Ascending aorta (tissue), 2 donors: ENCODE data around the gene DOCK6. TPM values are rescaled to one million over a fixed set of nuclear protein-coding genes. Genes with fewer than 3 reads are reported as not detected.

Experiments used
- DNase-seq, 2 donors: peaks; one replicate each; pipeline ENCODE4 v3.0.0-alpha.2; 2019; ENCODE audit warnings: low spot score in 2 of 2
- H3K27ac ChIP-seq, 2 donors: fragments of 200-600 bp; sonication (generic); one replicate each; pipeline ENCODE4 v1.5.1; 2016 to 2017; ENCODE audit warnings: mild to moderate bottlenecking in 1 of 2
- H3K27me3 ChIP-seq: fragments of 200-600 bp; sonication (generic); one replicate; pipeline ENCODE4 v1.5.1; 2017
- H3K36me3 ChIP-seq, 2 donors: fragments of 200-600 bp; sonication (generic); one replicate each; pipeline ENCODE4 v1.5.1; 2016
- H3K4me1 ChIP-seq, 2 donors: fragments of 200-600 bp; sonication (generic); one replicate each; pipeline ENCODE4 v1.5.1; 2016 to 2017; ENCODE audit warnings: mild to moderate bottlenecking in 1 of 2
- H3K4me3 ChIP-seq, 2 donors: fragments of 200-600 bp; sonication (generic); one replicate each; pipeline ENCODE4 v1.5.1; 2016 to 2017; ENCODE audit warnings: mild to moderate bottlenecking in 1 of 2
- H3K9me3 ChIP-seq, 2 donors: fragments of 200-600 bp; sonication (generic); one replicate each; pipeline ENCODE4 v1.5.1; 2016
- CTCF ChIP-seq, 3 experiments: fragments of 200-600 bp in 2 of 3; fragments of 450-650 bp in 1 of 3; sonication (generic) in 2 of 3; IDR thresholded peaks; one replicate each; pipeline ENCODE4 v1.5.1; 2016 to 2019; ENCODE audit warnings: antibody characterized with exemption in 3 of 3, mild to moderate bottlenecking in 1 of 3, moderate library complexity in 1 of 3
- intact Hi-C: fragments of 100-400 bp; cut with DNase I; formaldehyde crosslinking; loops from one replicate; pipeline ENCODE4 v1.15.1; 2023
- total RNA-seq: library from RNA; depleted of rRNA; stranded (reverse); fragments of >200 nt; gene quantifications from one replicate; pipeline ENCODE4 v1.1.0, GENCODE V29; 2016

The DOCK6 gene
- total RNA-seq, 1 donor from 2014 or later = 140 TPM

- Histone ChIP-seq H3K9me3 (no peaks in the 10 kb centered on the region), H3K36me3 (peaks cover 26 to 43% of the 10 kb centered on the region in 2 donors), H3K4me1 (no peaks in the 10 kb centered on the region), H3K27me3 (no peaks in the 10 kb centered on the region), H3K4me3 (no peak overlapping the region), H3K27ac (no peak overlapping the region)
- no peak for TF ChIP-seq CTCF (IDR thresholded peaks at IDR 0.05)
- DNase-seq = no peak
- intact Hi-C loops = no loop called here
These were observed 35.0 kb downstream of the DOCK6 start for GRCh38 chr19:11227195-11227886.

GRCh38 chr19:11226716-11227166 is 35.6 kb downstream of the DOCK6 start:
- Histone ChIP-seq H3K36me3 (peaks cover 26 to 43% of the 10 kb centered on the region in 2 donors), H3K27me3 (no peaks in the 10 kb centered on the region), H3K4me3 (no peak overlapping the region), H3K4me1 (no peaks in the 10 kb centered on the region), H3K27ac (no peak overlapping the region), H3K9me3 (peaks cover 1 to 2% of the 10 kb centered on the region in 2 donors)
- TF ChIP-seq CTCF (IDR thresholded peaks at IDR 0.05) = no peak
- DNase-seq = no peak
- intact Hi-C loops = no loop called here

DNA sequence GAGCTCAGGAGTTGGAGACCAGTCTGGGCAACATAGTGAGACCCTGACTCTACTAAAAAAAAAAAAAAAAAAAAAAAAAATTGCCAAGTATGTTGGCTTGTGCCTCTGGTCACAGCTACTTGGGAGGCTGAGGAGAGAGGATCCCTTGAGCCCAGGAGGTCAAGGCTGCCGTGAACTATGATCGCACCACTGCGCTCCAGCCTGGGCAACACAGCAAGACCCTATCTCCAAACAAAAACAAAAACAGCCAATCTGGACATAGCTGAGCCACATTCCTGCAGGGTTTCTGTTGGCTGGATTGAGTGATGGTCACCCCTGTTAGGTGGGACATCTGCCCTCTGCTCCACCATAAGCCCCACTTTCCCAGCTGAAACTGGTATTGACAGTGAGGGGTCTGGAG is 36.5 kb downstream of the DOCK6 start:
- Histone ChIP-seq H3K27ac (no peak overlapping the region), H3K4me3 (no peak overlapping the region), H3K36me3 (peaks cover 33 to 43% of the 10 kb centered on the region in 2 donors), H3K27me3 (no peaks in the 10 kb centered on the region), H3K9me3 (peaks cover 10 to 11% of the 10 kb centered on the region in 2 donors), H3K4me1 (no peaks in the 10 kb centered on the region)
- intact Hi-C loops = no loop called here
- TF ChIP-seq CTCF (IDR thresholded peaks at IDR 0.05) = no peak
- DNase-seq = no peak

GRCh38 chr19:11225172-11225571 is 37.2 kb downstream of the DOCK6 start:
- DNase-seq = no peak
- Histone ChIP-seq H3K4me1 (no peaks in the 10 kb centered on the region), H3K27me3 (no peaks in the 10 kb centered on the region), H3K36me3 (peaks cover 34 to 44% of the 10 kb centered on the region in 2 donors), H3K27ac (no peak overlapping the region), H3K4me3 (no peak overlapping the region), H3K9me3 (peaks cover 10 to 11% of the 10 kb centered on the region in 2 donors)
- no peak for TF ChIP-seq CTCF (IDR thresholded peaks at IDR 0.05)
- intact Hi-C loops = no loop called here

GRCh38 chr19:11224429-11224828 is 37.9 kb downstream of the DOCK6 start:
- no peaks in the 10 kb centered on the region for H3K4me1 ChIP-seq
- intact Hi-C loops = no loop called here
- H3K4me3 ChIP-seq = no peak overlapping the region
- H3K36me3 ChIP-seq = peaks cover 34 to 44% of the 10 kb centered on the region in 2 donors
- H3K9me3 ChIP-seq = peaks cover 10 to 11% of the 10 kb centered on the region in 2 donors
- H3K27ac ChIP-seq = no peak overlapping the region
- no peak for TF ChIP-seq CTCF (IDR thresholded peaks at IDR 0.05)
- H3K27me3 ChIP-seq = no peaks in the 10 kb centered on the region
- no peak for DNase-seq
